NCI-H2196 treated with DMSO at 0.1 percent for 48 hours (cell line): ENCODE measurements around the gene CEP170.

Experiments
- DNase-seq: peaks from one replicate; lab custom pipeline; 2025; ENCODE audit not compliant: unreplicated experiment; lab: John Stamatoyannopoulos, UW

CEP170 gene

DNA sequence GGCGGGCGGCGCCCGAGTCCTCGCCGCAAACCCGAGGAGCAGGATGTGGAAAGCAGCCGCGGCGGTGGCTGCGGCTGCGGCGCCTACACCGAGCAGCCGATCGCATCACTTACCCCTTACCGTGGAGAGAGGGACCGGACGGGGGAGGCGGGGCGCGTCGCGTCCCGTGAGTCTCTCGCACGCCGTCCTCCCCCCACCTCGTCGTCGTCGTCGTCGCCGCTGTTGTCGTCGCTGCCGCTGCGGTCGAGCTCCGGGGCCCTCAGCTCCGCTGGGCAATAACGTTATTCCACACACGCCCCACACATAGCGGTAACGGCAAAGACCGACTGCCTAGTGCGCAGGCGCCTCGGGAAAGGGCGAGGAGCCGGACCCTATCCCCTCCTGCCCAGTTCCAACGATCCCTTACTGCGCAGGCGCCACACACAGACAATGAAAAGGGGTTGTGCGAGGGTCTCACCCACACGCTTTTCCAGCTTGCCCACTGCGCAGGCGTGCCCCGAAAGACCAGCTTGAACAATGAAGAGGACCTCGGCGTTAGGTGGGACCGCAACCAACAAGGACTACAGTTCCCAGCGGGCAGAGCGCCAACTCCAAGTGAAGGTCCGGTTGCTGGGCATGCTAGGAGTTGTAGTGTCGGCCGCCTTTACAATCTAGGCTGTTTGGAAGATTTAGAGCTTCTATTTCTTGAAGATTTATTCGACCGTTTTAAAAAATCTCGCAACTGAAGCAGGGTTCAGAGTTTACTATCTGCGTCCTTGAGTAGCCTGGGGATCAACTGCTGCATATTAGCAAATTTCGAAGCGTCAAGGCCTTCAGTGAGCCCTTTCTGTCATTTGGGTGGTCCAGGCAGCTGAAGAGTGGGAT, at the start of gene CEP170:
TSS of gene CEP170 (minus strand) at position 355 of the 864 bp plus-strand sequence. CDS start 30,001 bp downstream, outside the sequence.
- DNase-seq = peak; percentile 74

DNA sequence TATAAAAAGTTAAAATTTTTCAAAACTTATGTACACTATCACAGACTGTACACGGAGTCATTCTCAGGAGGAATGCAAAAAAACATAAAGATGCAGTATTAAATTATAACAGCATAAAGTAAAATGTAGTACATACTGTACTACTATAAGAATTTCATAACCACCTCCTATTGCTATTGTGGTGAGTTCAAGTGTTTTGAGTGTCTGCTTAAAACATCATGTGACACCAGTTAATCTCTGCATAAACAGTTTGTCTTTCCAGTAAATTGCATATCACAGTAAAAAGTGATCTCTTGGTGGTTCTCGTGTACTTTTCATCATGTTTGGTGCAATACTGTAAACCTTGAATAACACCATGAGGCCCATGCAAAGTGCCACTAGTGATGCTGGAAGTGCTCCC, 46.0 kb upstream of the CEP170 start:
- DNase-seq = no peak

DNA sequence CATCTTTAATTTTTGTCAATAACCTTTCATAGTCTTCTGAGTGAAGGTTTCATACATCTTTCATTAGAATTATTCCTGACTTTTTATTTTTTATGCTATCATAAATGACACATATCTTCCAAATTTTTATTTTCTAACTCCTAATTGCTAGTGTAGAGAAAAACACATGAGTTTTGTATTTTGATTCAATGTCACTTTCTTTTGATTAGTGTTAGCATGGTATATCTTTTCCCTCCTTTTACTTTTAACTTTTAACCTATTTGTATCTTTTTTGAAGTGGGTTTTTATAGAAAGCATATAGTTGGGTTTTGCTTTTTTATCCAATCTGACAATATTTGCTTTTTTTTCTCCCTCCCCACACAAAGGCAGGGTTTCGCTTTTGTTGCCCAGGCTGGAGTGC, 44.0 kb upstream of the CEP170 start:
- DNase-seq = no peak

DNA sequence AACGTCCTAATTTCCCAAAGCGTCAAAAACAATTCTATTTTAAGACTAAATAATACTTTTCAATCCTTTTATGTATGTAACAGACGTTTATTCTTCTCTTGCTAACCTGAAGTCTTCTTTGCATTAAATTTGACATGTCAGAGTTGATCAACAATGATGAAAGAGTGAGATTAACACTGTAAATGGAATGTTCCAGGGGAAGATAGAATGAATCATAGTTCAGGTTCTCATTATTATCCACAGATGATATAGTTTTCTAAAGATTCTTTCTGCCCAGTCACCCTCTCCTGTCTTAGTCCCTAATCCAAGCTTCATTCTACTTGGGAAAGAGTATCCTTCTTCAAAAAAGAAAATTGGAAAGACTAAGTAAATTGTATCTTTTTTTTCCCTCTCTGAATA, 39.6 kb upstream of the CEP170 start:
- no peak for DNase-seq

DNA sequence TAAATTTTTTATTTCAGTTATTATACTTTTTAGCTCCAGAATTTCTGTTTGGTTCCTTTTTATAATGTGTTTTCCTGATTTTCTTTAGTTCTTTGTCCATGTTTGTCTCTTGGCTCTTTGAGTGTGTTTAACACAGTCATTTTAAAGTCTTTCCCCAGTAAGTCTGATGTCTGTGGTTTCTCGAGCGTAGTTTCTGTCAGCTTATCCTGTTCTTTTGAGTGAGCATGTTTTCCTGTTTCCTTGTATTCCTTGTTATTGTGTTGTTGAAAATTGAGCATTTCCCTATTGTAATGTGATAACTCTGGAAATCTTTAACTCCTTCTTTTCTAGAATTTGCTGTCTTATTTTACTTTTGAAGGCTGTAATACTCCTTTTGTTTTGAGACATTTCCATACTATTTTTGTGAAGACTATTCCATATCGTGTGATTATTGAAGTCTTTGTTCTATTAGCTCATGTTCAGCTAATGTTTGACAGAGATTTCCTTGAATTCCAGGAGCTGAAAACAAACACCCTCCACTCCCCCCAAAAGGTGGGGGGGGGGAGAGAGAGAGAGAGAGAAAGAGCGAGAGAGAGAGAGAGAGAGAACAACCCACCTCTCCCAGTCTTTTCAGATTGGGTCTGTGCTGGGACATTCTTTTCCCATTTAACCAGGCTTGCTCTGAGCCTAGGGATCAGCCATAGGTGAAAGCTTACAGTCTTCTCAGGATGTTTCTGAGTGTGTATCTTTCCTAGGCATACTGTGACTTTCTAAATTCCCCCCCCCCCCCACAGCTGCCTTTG, 39.1 kb upstream of the CEP170 start:
- DNase-seq = no peak

DNA sequence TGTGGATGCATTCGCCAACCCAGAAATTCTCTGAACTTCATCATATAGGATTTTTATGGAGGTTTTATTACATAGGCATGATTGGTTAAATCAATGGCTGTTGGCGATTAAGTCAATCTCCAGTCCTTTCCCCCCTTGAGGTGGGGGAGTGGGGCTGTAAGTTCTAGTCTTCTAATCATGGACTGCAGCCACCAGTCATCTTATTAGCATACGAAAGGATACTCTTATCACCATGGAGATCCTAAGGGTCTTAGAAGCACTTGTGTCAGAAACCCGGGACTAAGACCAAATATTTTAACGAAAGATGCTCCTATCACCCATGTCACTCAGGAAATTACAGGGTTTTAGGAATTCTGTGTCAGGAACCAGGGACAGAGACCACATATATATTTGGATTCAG, 37.0 kb upstream of the CEP170 start:
- DNase-seq = no peak

DNA sequence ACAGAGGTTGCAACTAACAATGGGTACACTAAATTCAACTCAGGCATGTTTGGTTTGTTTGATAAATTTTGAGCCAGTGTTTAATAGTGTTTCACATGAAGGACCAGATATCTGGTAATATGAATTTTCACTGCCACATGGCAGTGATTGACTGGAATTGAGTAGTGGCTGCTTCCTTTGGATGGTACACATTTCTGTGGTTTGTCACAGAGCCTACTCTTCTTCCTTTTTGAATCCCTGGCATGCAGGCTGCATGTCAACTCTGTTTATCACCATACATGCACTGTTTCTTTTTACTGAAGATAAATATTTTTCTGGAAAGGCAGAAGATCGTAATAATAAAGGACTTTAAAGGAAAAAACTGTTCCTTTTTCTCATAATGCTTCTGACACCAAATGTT, 36.2 kb upstream of the CEP170 start:
- DNase-seq = no peak

DNA sequence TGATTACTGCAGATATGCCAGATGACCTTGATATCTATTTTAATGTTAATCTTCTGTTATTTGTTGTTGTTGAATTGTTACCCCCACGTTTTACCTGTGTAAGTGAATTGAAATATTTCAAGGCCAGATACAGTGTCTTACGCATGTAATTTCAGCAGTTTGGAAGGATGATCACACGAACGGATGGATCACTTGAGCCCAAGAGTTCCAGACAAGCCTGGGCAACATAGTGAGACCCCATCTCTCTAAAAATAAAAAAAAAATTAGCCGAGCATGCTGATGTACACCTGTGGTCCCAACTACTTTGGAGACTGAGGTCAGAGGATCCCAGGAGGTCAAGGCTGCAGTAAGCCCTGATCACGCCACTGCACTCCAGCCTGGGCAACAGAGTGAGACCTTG, 33.0 kb upstream of the CEP170 start:
- DNase-seq = no peak

DNA sequence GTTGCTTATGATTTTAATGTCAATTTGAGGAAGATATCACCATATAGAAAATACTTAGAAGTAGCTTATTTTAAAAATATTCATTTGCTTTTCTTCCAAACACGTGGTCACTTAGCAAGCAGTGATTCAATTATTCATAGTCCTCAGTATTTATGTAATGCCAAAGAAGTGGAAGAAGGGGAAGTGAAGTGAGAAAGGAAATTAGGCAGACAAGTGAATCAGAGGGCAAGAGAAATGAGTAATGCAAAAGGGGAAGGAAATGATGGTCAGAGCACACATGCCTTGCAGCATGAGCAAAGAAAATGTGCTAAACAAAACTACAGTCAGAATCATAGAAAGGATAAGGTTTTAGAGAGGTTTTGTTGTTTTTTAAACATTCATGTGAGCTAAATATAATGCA, 32.6 kb upstream of the CEP170 start:
- DNase-seq = no peak

DNA sequence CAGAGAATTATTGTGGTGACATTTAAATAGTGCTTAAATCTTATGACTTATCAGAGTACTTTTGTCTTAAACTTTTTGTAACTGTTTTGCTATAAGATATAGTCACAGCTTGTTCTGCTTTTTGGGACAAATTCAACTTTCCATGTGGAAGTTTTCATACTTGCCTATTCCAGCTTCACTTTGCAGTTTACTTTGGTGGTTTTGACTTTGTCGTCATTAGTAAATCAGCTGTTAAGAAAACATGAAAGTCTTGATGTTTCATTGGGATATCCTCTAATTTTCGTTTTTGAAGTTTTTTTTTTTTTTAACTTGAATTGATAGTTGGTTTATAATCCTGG, 32.0 kb upstream of the CEP170 start:
- no peak for DNase-seq

DNA sequence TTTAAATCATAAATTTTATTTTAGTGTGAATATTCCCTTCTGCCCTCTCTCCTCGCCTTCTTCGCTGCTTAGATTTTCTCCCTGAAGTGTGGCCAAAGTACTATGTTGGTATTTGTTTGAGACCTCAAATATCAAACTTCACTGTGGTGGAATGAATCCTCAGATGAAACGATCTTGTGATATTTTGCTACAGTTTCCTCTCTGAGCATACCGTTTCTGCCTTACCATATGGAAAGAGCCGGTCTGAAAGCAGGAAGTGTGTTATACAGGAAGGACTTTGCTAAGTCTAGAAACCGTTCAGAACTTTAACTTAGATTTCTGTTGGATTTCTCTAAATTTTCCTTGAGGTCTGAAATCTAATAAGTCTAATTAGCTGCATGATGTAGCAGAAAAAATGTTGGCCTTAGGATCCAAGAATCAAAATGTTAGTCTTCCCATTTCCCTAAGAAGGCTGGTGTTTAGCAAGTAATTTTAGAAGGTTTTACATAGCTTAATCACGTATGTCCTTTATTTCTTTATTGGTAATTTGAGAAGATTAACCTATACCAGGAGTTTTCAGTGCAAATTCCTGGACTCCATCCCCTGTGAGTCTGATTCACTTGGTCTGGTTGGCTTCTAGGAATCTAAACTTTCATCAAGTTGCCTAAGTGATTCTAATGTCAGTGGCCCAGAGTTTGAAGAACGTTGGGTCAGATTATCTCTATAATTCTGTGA, 31.5 kb upstream of the CEP170 start:
- DNase-seq = no peak

DNA sequence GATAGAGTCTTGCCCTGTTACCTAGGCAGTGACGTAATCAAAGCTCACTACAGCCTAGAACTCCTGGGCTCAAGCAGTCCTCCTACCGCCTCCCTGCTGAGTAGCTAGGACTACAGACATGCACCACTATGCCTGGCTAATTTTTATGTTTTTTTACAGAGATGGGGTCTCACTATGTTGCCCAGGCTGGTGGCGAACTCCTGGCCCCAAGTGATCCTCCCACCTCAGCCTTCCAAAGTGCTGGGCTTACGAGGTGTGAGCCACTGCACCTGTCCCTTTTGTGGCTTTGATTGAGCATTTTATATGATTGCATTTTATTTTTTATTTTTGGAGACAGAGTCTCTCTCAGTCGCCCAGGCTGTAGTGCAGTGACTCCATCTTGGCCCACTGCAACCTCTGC, 26.6 kb upstream of the CEP170 start:
- no peak for DNase-seq

DNA sequence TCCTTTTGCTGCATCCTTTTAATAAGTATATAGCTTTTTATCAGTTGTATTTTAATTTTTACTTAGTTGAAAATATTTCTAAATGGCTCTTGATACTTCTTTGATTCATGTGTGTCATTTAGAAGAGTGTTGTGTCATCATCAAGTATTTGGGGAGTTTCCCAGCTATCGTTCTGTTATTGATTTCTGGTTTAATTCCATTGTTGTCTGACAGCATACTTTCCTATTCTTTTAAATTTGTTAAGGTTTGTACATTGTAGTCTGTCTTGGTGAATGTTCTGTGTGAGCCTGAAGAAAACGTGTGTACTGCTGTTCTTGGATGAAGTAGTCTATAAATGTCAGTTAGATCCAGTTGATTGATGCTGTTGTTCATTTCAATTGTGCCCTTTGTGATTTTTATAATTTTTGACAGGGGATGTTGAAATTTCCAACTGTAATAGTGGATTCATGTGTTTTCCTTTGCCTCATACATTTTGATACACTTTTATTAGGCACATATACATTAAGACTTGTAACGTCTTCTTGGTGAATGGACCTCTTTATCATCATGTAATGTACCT, 25.6 kb upstream of the CEP170 start:
- no peak for DNase-seq

DNA sequence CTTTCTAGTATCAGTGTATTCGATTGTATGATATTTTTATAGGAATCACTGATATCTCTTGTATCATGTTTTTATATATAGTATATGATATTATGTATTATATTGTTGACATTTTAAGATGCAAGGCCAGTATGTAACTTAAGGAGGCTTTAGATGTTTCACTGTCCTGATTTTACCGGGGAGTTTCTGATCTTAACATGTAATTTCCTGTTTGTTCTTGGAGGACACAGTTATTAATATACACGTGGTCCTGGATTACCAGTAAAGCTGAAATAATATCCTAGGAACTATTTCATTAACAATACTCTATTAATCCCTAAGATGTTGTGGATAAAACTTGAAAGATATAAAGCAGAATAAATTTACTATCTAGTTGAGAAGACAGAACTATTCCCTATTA, 20.2 kb upstream of the CEP170 start:
- DNase-seq = no peak

DNA sequence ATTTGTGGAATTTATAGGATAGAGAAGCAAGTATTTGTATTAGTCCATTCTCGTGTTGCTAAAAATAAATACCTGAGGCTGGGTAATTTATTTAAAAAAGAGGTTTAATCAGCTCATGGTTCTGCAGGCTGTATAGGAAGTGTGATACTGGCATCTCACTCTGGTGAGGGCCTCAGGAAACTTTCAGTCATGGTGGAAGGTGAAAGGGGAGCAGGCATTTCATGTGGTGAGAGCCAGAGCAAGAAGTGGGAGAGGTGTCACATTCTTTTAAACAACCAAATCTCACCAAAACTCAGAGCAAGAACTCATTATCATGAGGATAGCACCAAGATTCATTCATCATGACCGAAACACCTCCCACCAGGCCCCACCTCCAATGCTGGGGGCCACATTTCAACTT, 18.9 kb upstream of the CEP170 start:
- DNase-seq = no peak

DNA sequence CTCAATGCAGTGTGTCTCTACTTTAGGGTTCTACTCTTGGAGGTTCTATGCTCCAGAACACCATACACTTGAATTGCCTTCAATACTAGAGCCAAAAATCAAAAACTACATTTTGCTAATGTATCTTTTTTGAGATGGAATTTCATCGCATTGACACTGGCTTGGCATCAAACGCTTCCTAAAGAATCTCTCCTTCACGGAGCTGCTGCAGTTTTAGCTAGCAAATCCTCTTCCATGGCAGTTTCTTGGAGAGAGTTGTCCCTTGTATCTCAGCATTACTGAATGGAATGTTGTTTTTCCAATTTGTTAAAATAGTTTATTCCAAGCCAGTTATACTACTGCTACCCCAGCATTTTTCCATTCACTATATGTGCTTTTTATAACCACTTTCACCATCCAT, 18.4 kb upstream of the CEP170 start:
- DNase-seq = no peak

DNA sequence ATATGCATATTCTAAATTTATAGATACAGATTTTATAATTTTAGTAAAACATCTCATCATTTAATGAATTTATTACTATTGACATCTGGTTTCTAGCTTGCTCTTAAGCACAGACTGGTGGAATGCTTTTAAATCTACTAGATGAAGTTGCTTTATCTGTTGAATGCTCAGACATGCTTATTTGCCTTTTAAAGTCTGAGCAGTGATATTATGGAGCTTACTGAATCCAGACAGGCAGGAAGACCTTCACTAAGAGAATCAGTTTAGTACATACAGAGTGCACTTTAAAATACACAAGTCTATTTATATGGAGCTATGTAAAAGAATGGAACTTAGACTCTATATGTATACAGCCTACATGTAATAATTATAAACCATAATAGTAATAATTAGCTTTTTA, 17.3 kb upstream of the CEP170 start:
- DNase-seq = no peak

DNA sequence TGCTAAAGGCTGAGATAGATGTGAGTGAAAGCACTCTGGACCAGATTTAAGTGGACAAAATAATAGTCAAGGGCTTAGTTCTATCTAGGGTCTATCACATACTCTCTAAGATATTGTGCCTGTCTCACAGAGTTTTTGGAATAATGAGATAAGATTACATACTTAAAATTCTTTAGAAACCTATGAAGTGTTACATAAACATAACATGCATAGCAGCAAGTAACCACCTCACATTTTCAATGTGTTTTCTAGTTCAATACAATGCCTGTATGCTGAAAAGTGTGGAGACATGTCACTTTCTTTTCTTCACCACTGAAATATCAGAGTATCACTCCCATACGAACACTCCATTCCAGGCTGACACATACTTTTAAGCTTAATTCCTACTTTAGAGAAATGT, 16.9 kb upstream of the CEP170 start:
- no peak for DNase-seq

DNA sequence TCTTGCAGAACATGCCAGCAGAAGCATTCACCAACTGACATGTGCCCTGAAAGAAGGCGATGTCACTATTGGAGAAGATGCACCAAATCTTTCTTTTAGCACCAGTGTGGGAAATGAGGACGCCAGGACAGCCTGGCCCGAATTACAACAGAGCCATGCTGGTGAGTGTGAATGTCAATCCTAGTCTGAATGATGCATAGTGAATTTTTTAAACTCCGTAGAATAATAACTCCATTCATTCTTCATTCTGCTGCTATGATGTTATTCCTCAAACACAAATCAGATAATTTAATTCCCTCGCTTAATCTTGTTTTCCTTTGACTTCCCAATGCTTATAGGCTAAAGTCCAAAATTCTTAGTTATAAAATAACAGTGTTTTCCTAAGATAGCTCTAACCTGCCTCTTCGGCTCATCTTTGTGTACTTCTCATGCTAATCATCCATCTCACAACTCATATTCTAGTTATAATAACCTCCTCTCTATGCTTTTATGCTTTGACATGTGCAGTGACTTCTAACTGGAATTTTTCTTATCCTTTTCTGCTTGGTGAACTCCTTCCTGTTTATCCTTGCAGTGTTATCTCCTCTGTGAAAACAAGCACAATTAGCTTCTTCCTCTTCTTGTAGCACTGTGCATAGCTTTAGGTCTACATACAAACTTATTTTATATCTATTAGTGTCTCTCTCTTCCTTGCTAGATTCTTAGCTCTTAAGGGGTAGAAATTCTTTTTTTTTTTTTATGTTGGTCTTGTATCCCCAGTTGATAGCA, 15.2 kb upstream of the CEP170 start:
- no peak for DNase-seq

DNA sequence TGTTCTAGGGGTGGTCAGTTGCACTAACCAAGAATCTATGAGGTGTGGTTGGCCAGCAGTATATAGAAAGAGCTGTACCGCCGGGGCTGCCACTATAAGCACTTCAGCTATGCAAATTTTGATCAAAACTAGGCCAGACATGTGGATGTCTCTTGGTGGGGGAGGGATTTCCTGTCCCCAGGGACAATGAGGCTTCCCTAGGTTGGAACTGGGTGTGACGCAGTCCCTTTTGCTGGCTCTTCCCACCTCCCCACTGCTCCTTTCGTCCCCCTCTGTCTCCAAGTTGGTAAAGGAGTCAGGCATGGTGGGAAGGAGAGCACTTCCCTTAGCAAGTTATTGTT, 14.3 kb upstream of the CEP170 start:
- no peak for DNase-seq
